ENCODE results near the gene SMARCB1.
A peak's percentile ranks its signal among the peaks of the same experiment; 100 is the strongest.

Gene SMARCB1

DNA sequence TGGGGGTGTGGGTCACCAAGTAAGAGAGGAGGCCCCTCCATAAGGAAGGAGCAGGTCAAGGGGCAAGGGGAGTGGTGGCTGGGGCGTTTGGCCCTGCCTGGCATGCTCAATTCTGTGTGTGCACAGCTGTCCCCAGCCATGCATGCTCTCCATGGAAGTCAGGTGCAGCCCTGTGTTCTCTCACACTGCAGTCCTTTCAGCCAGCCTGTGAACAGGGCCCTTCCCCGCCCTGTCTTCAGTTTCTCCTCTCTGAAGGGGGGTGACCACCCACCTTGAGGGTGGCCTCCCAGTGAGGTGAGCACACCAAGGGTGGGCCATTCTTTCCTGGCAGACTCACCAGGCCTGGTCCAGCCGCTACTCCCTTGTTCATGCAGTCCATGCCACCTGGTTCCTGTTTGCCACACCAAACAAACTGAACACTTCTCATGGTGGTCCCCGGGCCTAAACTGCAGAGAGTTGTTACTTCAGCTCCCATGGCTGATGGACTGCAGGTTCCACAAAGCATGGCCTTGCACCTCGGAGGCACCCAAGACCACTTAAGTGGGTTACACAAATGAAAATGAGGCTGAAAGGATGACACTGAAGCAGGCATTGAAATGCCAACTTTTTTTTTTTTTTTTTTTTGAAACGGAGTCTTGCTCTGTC is 17.3 kb upstream of the SMARCB1 start:
- Histone ChIP-seq H3K36me3 (ENCODE audit: control insufficient read depth in 1 of 2, insufficient read depth in 2 of 2, low read depth in 1 of 2, low read length in 2 of 2) (peaks cover 0 to 15% of the 10 kb centered on the region in 2 experiments), H3K9me3 (ENCODE audit: control insufficient read depth, low read length) (no peaks in the 10 kb centered on the region), H2BK120ac (ENCODE audit: low read depth, low read length) (no peak overlapping the region), H3K27ac (ENCODE audit: low read length, poor library complexity, severe bottlenecking) (no peak overlapping the region), H3K4me3 (ENCODE audit: insufficient read depth in 1 of 2, low read depth in 1 of 2, low read length in 2 of 2) (no peak overlapping the region), H4K91ac (ENCODE audit: low read length) (peak overlapping the region; percentile 0), H2AK5ac (ENCODE audit: low read length, severe bottlenecking) (no peak overlapping the region), H2AFZ (ENCODE audit: low read depth, low read length) (no peak overlapping the region), H3K14ac (ENCODE audit: low read length in 2 of 2) (no peak overlapping the region), H2BK5ac (ENCODE audit: low read depth, low read length, poor library complexity, severe bottlenecking) (no peak overlapping the region), H3K79me1 (replicated peaks; ENCODE audit: low read length, poor library complexity, severe bottlenecking) (peaks cover 3% of the 10 kb centered on the region), H3K9ac (ENCODE audit: low read length) (no peak overlapping the region), H3K27me3 (ENCODE audit: control insufficient read depth in 1 of 2, insufficient read depth in 1 of 2, low read length in 2 of 2) (peaks cover 0 to 12% of the 10 kb centered on the region in 2 experiments), H4K8ac (ENCODE audit: low read length) (no peak overlapping the region), H2BK12ac (ENCODE audit: low read length in 2 of 2) (peak overlapping the region in 1 of 2 experiments; percentile 11), H2BK15ac (ENCODE audit: low read depth, poor library complexity, severe bottlenecking) (no peak overlapping the region), H3K4me1 (ENCODE audit: control insufficient read depth, insufficient read depth, low read depth, low read length) (peaks cover 52% of the 10 kb centered on the region), H3K18ac (ENCODE audit: low read depth in 1 of 2, low read length in 2 of 2) (no peak overlapping the region), H3K23ac (ENCODE audit: low read length in 2 of 2) (no peak overlapping the region), H3K4me2 (ENCODE audit: low read length, poor library complexity, severe bottlenecking) (no peak overlapping the region), H3K4ac (ENCODE audit: low read depth in 1 of 2, low read length in 2 of 2) (no peak overlapping the region)
- DNase-seq: no peak
- WGBS: 90% methylated on average over 6 of the region's 6 CpGs

DNA sequence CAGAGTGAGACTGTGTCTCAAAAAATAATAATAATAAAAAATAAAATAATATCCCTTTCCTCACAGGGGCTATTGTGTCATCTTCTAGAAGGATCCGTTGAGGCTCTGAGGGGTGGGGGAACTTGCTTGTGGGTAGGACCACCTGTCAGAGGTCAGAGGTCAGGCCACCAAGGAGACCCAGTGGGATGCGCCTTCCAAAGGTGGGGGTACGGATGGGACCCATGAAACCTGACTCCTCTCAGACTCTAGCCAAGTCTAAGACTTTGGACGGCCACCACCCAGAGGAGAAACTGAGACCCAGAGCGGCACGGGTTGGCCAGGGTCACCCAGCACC is 14.5 kb upstream of the SMARCB1 start:
- peak overlapping the region; percentile 78 for H2AK5ac ChIP-seq (ENCODE audit: low read length, severe bottlenecking)
- peaks cover 0 to 10% of the 10 kb centered on the region in 2 experiments for H3K27me3 ChIP-seq (ENCODE audit: control insufficient read depth in 1 of 2, insufficient read depth in 1 of 2, low read length in 2 of 2)
- H2BK120ac ChIP-seq (ENCODE audit: low read depth, low read length): peak overlapping the region; percentile 88
- no peaks in the 10 kb centered on the region for H3K36me3 ChIP-seq (ENCODE audit: control insufficient read depth in 1 of 2, insufficient read depth in 2 of 2, low read depth in 1 of 2, low read length in 2 of 2)
- no peak overlapping the region for H3K23ac ChIP-seq (ENCODE audit: low read length in 2 of 2)
- 19% methylated on average over 4 of the region's 6 CpGs for WGBS
- no peak overlapping the region for H2BK5ac ChIP-seq (ENCODE audit: low read depth, low read length, poor library complexity, severe bottlenecking)
- peak overlapping the region; percentile 96 for H4K91ac ChIP-seq (ENCODE audit: low read length)
- peak overlapping the region; percentile 92 for H4K8ac ChIP-seq (ENCODE audit: low read length)
- peak overlapping the region in 1 of 2 experiments; percentile 65 for H3K4me3 ChIP-seq (ENCODE audit: insufficient read depth in 1 of 2, low read depth in 1 of 2, low read length in 2 of 2)
- H3K4me1 ChIP-seq (ENCODE audit: control insufficient read depth, insufficient read depth, low read depth, low read length): peaks cover 45% of the 10 kb centered on the region
- H3K18ac ChIP-seq (ENCODE audit: low read depth in 1 of 2, low read length in 2 of 2): peak overlapping the region; percentile 87 to 93
- no peak overlapping the region for H3K27ac ChIP-seq (ENCODE audit: low read length, poor library complexity, severe bottlenecking)
- peak overlapping the region; percentile 74 for H3K9ac ChIP-seq (ENCODE audit: low read length)
- no peaks in the 10 kb centered on the region for H3K9me3 ChIP-seq (ENCODE audit: control insufficient read depth, low read length)
- peak overlapping the region; percentile 91 for H2BK15ac ChIP-seq (ENCODE audit: low read depth, poor library complexity, severe bottlenecking)
- no peak for DNase-seq
- H2BK12ac ChIP-seq (ENCODE audit: low read length in 2 of 2): peak overlapping the region in 1 of 2 experiments; percentile 95
- H3K4me2 ChIP-seq (ENCODE audit: low read length, poor library complexity, severe bottlenecking): peak overlapping the region; percentile 57
- peak overlapping the region; percentile 15 for H2AFZ ChIP-seq (ENCODE audit: low read depth, low read length)
- peaks cover 3% of the 10 kb centered on the region for H3K79me1 ChIP-seq (replicated peaks; ENCODE audit: low read length, poor library complexity, severe bottlenecking)
- peak overlapping the region in 1 of 2 experiments; percentile 80 for H3K14ac ChIP-seq (ENCODE audit: low read length in 2 of 2)
- H3K4ac ChIP-seq (ENCODE audit: low read depth in 1 of 2, low read length in 2 of 2): peak overlapping the region; percentile 42 to 81

DNA sequence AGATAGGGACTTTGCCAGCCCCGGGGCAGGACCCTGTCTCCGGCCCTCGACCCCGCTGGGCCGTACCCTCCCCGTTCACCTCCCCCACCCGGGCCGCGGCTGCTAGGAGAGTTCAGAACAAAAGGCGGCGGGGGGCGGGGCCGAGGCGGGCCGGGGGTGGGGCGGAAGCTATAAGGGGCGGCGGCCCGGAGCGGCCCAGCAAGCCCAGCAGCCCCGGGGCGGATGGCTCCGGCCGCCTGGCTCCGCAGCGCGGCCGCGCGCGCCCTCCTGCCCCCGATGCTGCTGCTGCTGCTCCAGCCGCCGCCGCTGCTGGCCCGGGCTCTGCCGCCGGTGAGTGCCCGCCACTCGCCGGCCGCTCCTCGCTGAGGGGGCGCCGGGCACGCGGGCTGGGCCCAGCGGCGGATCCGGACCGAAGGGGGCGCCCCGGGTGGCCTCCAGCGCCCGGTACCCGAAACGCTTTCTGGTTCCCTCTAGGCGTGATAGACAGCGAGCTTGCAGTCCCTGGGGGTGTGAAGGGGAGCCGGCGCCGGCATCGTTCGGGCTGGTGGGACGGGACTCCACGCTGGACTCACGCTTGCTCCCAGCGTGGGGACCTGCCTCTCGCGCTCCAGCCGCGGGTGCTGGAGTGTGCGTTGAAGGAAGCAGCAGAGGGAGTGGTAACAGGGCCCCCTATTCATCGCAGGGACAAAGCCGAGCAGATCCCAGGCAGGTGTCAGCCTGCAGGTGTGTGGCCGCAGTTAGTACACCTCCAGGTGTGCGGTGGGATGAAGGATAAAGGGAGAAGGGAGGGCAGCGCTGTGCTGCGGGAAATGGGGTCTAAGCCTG is 13.9 kb upstream of the SMARCB1 start, which contains the start of gene MMP11:
MMP11 (plus strand) TSS at position 201 of the 825 bp plus-strand sequence; CDS start at position 223, 22 bp downstream.
- Histone ChIP-seq H2BK5ac (ENCODE audit: low read depth, low read length, poor library complexity, severe bottlenecking) (no peak within 1 kb of the TSS), H3K27me3 (ENCODE audit: control insufficient read depth in 1 of 2, insufficient read depth in 1 of 2, low read length in 2 of 2) (peaks cover 0 to 10% of the 10 kb centered on the region in 2 experiments), H3K4me1 (ENCODE audit: control insufficient read depth, insufficient read depth, low read depth, low read length) (peaks cover 42% of the 10 kb centered on the region), H3K14ac (ENCODE audit: low read length in 2 of 2) (peak within 1 kb of the TSS in 1 of 2 experiments; percentile 80), H2BK12ac (ENCODE audit: low read length in 2 of 2) (peak within 1 kb of the TSS; percentile 86 to 95), H3K4me2 (ENCODE audit: low read length, poor library complexity, severe bottlenecking) (peak within 1 kb of the TSS; percentile 83), H3K27ac (ENCODE audit: low read length, poor library complexity, severe bottlenecking) (no peak within 1 kb of the TSS), H3K79me1 (replicated peaks; ENCODE audit: low read length, poor library complexity, severe bottlenecking) (peaks cover 3% of the 10 kb centered on the region), H3K36me3 (ENCODE audit: control insufficient read depth in 1 of 2, insufficient read depth in 2 of 2, low read depth in 1 of 2, low read length in 2 of 2) (no peaks in the 10 kb centered on the region), H3K23ac (ENCODE audit: low read length in 2 of 2) (no peak within 1 kb of the TSS), H2BK15ac (ENCODE audit: low read depth, poor library complexity, severe bottlenecking) (peak within 1 kb of the TSS; percentile 91), H2BK120ac (ENCODE audit: low read depth, low read length) (peak within 1 kb of the TSS; percentile 92), H3K4ac (ENCODE audit: low read depth in 1 of 2, low read length in 2 of 2) (peak within 1 kb of the TSS; percentile 81 to 88), H4K91ac (ENCODE audit: low read length) (peak within 1 kb of the TSS; percentile 96), H3K18ac (ENCODE audit: low read depth in 1 of 2, low read length in 2 of 2) (peak within 1 kb of the TSS; percentile 87 to 93), H3K9ac (ENCODE audit: low read length) (peak within 1 kb of the TSS; percentile 74), H2AK5ac (ENCODE audit: low read length, severe bottlenecking) (peak within 1 kb of the TSS; percentile 78), H4K8ac (ENCODE audit: low read length) (peak within 1 kb of the TSS; percentile 92), H3K9me3 (ENCODE audit: control insufficient read depth, low read length) (no peaks in the 10 kb centered on the region), H2AFZ (ENCODE audit: low read depth, low read length) (peak within 1 kb of the TSS; percentile 15), H3K4me3 (ENCODE audit: insufficient read depth in 1 of 2, low read depth in 1 of 2, low read length in 2 of 2) (peak within 1 kb of the TSS; percentile 59 to 71)
- DNase-seq: peak; percentile 54
- 4% methylated on average over 43 of the region's 79 CpGs for WGBS

All from mesenchymal stem cell (in vitro differentiated cells and primary cell).